ENCODE results near the gene PGGT1B.

The PGGT1B gene

GRCh38 chr5:115202952-115203351 lies 59.7 kb downstream of the PGGT1B start:
- Mint-ChIP-seq H3K4me3 (no peak overlapping the region), H3K36me3 (ENCODE audit: low read depth) (peaks cover 3% of the 10 kb centered on the region), H3K27me3 (ENCODE audit: low read depth, poor library complexity) (peaks cover 11% of the 10 kb centered on the region), H3K4me1 (no peaks in the 10 kb centered on the region), H3K9me3 (no peaks in the 10 kb centered on the region), H3K27ac (peak overlapping the region; percentile 21)
- no peak for TF ChIP-seq CTCF (IDR thresholded peaks at IDR 0.05)
- DNase-seq = no peak

GRCh38 chr5:115196161-115196560 lies 66.5 kb downstream of the PGGT1B start:
- H3K27me3 Mint-ChIP-seq (ENCODE audit: low read depth, poor library complexity) = peaks cover 9% of the 10 kb centered on the region
- TF ChIP-seq CTCF (IDR thresholded peaks at IDR 0.05) = no peak
- H3K27ac Mint-ChIP-seq = no peak overlapping the region
- no peak overlapping the region for H3K4me3 Mint-ChIP-seq
- H3K9me3 Mint-ChIP-seq = no peaks in the 10 kb centered on the region
- H3K4me1 Mint-ChIP-seq = no peaks in the 10 kb centered on the region
- H3K36me3 Mint-ChIP-seq (ENCODE audit: low read depth) = peaks cover 3% of the 10 kb centered on the region
- DNase-seq = no peak

- H3K4me1 Mint-ChIP-seq = no peaks in the 10 kb centered on the region
- no peak for TF ChIP-seq CTCF (IDR thresholded peaks at IDR 0.05)
- no peaks in the 10 kb centered on the region for H3K9me3 Mint-ChIP-seq
- no peak overlapping the region for H3K4me3 Mint-ChIP-seq
- peaks cover 7% of the 10 kb centered on the region for H3K27me3 Mint-ChIP-seq (ENCODE audit: low read depth, poor library complexity)
- no peaks in the 10 kb centered on the region for H3K36me3 Mint-ChIP-seq (ENCODE audit: low read depth)
- no peak for DNase-seq
- no peak overlapping the region for H3K27ac Mint-ChIP-seq
Measured at GRCh38 chr5:115194676-115195075, 68.0 kb downstream of the PGGT1B start.

- Mint-ChIP-seq H3K9me3 (no peaks in the 10 kb centered on the region), H3K4me3 (no peak overlapping the region), H3K27me3 (ENCODE audit: low read depth, poor library complexity) (peaks cover 15% of the 10 kb centered on the region), H3K4me1 (no peaks in the 10 kb centered on the region), H3K36me3 (ENCODE audit: low read depth) (no peaks in the 10 kb centered on the region), H3K27ac (no peak overlapping the region)
- no peak for DNase-seq
- no peak for TF ChIP-seq CTCF (IDR thresholded peaks at IDR 0.05)
Measured at GRCh38 chr5:115193295-115193694, 69.4 kb downstream of the PGGT1B start.

- H3K27ac Mint-ChIP-seq = no peak overlapping the region
- DNase-seq = no peak
- no peaks in the 10 kb centered on the region for H3K9me3 Mint-ChIP-seq
- H3K36me3 Mint-ChIP-seq (ENCODE audit: low read depth) = no peaks in the 10 kb centered on the region
- peaks cover 17% of the 10 kb centered on the region for H3K27me3 Mint-ChIP-seq (ENCODE audit: low read depth, poor library complexity)
- no peak for TF ChIP-seq CTCF (IDR thresholded peaks at IDR 0.05)
- H3K4me1 Mint-ChIP-seq = no peaks in the 10 kb centered on the region
- no peak overlapping the region for H3K4me3 Mint-ChIP-seq
Measured at GRCh38 chr5:115192098-115192497, 70.6 kb downstream of the PGGT1B start.

GRCh38 chr5:115191474-115192031 lies 71.1 kb downstream of the PGGT1B start:
- Mint-ChIP-seq H3K27ac (no peak overlapping the region), H3K27me3 (ENCODE audit: low read depth, poor library complexity) (peaks cover 17% of the 10 kb centered on the region), H3K36me3 (ENCODE audit: low read depth) (no peaks in the 10 kb centered on the region), H3K4me1 (no peaks in the 10 kb centered on the region), H3K9me3 (no peaks in the 10 kb centered on the region), H3K4me3 (no peak overlapping the region)
- DNase-seq = no peak
- no peak for TF ChIP-seq CTCF (IDR thresholded peaks at IDR 0.05)
